ENCODE results near the gene RUNX2. TPM values are rescaled to one million over a fixed set of nuclear protein-coding genes. Genes with fewer than 3 reads are reported as not detected.

Gene RUNX2
- total and polyA plus RNA-seq, 2 experiments from 2014 or later, result 0.66 to 1.7 TPM

- TF ChIP-seq ZNF462 (CRISPR knock-in tag; IDR thresholded peaks at IDR 0.05), result no peak
- no peak for TF ChIP-seq POLR2AphosphoS5 (IDR thresholded peaks at IDR 0.05; ENCODE audit: low read depth)
- TF ChIP-seq CTCF (conservative IDR thresholded peaks at IDR 0.05; ENCODE audit: low read depth in 2 of 2), result no peak
These were observed 326.5 kb downstream of the RUNX2 start (continued) for GRCh38 chr6:45654673-45655072.

GRCh38 chr6:45655745-45656476, 327.8 kb downstream of the RUNX2 start:
- no peaks in the 10 kb centered on the region for H3K79me2 ChIP-seq (replicated peaks; ENCODE audit: insufficient read depth)
- H3K4me3 ChIP-seq, result no peak overlapping the region
- H3K27me3 Mint-ChIP-seq (ENCODE audit: insufficient read depth, low read depth, poor library complexity), result peaks cover 2% of the 10 kb centered on the region
- H3K4me1 Mint-ChIP-seq, result no peaks in the 10 kb centered on the region
- no peaks in the 10 kb centered on the region for H3K4me1 ChIP-seq (ENCODE audit: insufficient read depth)
- no peaks in the 10 kb centered on the region for H4K20me1 ChIP-seq (replicated peaks; ENCODE audit: insufficient read depth)
- H3F3A ChIP-seq (replicated peaks; ENCODE audit: low read depth), result no peaks in the 10 kb centered on the region
- H3K27me3 ChIP-seq (ENCODE audit: insufficient read depth), result no peaks in the 10 kb centered on the region
- no peak overlapping the region for H3K27ac Mint-ChIP-seq
- H3K9me3 Mint-ChIP-seq, result peaks cover 2% of the 10 kb centered on the region; the same call in 1 of the 3 replicates
- peaks cover 6% of the 10 kb centered on the region; the same call in 1 of the 2 replicates for H3K9me2 ChIP-seq (ENCODE audit: insufficient read depth)
- H2AFZ ChIP-seq, result no peak overlapping the region
- no peak overlapping the region for H3K4me3 Mint-ChIP-seq
- H3K36me3 ChIP-seq (ENCODE audit: insufficient read depth), result no peaks in the 10 kb centered on the region
- ATAC-seq, result no peak
- no peak for DNase-seq (ENCODE audit: low spot score)
- no peak for TF ChIP-seq ZNF331 (CRISPR knock-in tag; IDR thresholded peaks at IDR 0.05; ENCODE audit: low read depth)
- H3K27ac ChIP-seq (ENCODE audit: low read depth), result no peak overlapping the region
- no peaks in the 10 kb centered on the region for H3K36me3 Mint-ChIP-seq (ENCODE audit: low read depth)
- no peak overlapping the region for H3K4me2 ChIP-seq
